Kidney epithelial cell (primary cell): Measurements from ENCODE around the gene RASGRF1. TPM values are rescaled to one million over a fixed set of nuclear protein-coding genes. Genes with fewer than 3 reads are reported as not detected.

Source experiments
- DNase-seq: peaks from one replicate; pipeline ENCODE4 v3.0.0-alpha.2; 2010; ENCODE audit warnings: low read depth
- H3K27me3 ChIP-seq: 2 replicates; pipeline ENCODE4 v1.6.0; 2011; ENCODE audit warnings: low read length; ENCODE audit not compliant: control insufficient read depth, insufficient read depth
- H3K36me3 ChIP-seq: 2 replicates; pipeline ENCODE4 v1.5.1; 2011; ENCODE audit warnings: low read length; ENCODE audit not compliant: control insufficient read depth, insufficient read depth
- H3K4me3 ChIP-seq: 2 replicates; pipeline ENCODE4 v1.5.1; 2011; ENCODE audit warnings: low read depth, mild to moderate bottlenecking, control low read depth, low read length
- CTCF ChIP-seq: IDR thresholded peaks from 2 replicates; pipeline ENCODE4 v1.5.1; 2011; ENCODE audit warnings: mild to moderate bottlenecking, moderate library complexity, low read length, control low read depth, inconsistent platforms; ENCODE audit not compliant: insufficient read depth, poor library complexity, severe bottlenecking
- total RNA-seq: library from RNA; depleted of rRNA; stranded (reverse); fragments of >200 nt; gene quantifications from 2 replicates; pipeline ENCODE4 v1.2.3, GENCODE V29; 2015

The RASGRF1 gene
- total RNA-seq, 1 donor from 2014 or later = 1.4 TPM

- Histone ChIP-seq H3K27me3 (peaks cover 5% of the 10 kb centered on the region), H3K4me3 (no peak overlapping the region), H3K36me3 (no peaks in the 10 kb centered on the region)
- no peak for TF ChIP-seq CTCF
- no peak for DNase-seq
These were observed 43.7 kb downstream of the RASGRF1 start for GRCh38 chr15:79046691-79047404.

GRCh38 chr15:79045041-79045440 is 45.5 kb downstream of the RASGRF1 start:
- no peak for TF ChIP-seq CTCF
- H3K4me3 ChIP-seq = no peak overlapping the region
- H3K36me3 ChIP-seq = no peaks in the 10 kb centered on the region
- DNase-seq = no peak
- H3K27me3 ChIP-seq = peaks cover 8% of the 10 kb centered on the region

GRCh38 chr15:79042213-79042928 is 48.2 kb downstream of the RASGRF1 start:
- no peaks in the 10 kb centered on the region for H3K36me3 ChIP-seq
- no peak for DNase-seq
- TF ChIP-seq CTCF = no peak
- H3K4me3 ChIP-seq = no peak overlapping the region
- H3K27me3 ChIP-seq = peaks cover 5% of the 10 kb centered on the region

GRCh38 chr15:79041601-79042168 is 48.9 kb downstream of the RASGRF1 start:
- Histone ChIP-seq H3K27me3 (peaks cover 5% of the 10 kb centered on the region), H3K4me3 (no peak overlapping the region), H3K36me3 (no peaks in the 10 kb centered on the region)
- TF ChIP-seq CTCF = no peak
- DNase-seq = no peak

GRCh38 chr15:79037848-79038247 is 52.7 kb downstream of the RASGRF1 start:
- DNase-seq = no peak
- no peak for TF ChIP-seq CTCF
- Histone ChIP-seq H3K36me3 (no peaks in the 10 kb centered on the region), H3K4me3 (no peak overlapping the region), H3K27me3 (peaks cover 14% of the 10 kb centered on the region)
